LHCN-M2 (cell line): ENCODE measurements around the gene ACSL5. TPM values are rescaled to one million over a fixed set of nuclear protein-coding genes. Genes with fewer than 3 reads are reported as not detected.
"Not testable (repeated sequence)": the region's sequence is repeated elsewhere in the genome, so short reads cannot be mapped to it uniquely, and the experiment has no call there.

Experiments
- DNase-seq: peaks from one replicate; pipeline ENCODE4 v3.0.0-alpha.2; 2012; ENCODE audit warnings: low read depth
- total RNA-seq: library from RNA; depleted of rRNA; stranded (reverse); fragments of >200 nt; gene quantifications from 2 replicates; pipeline ENCODE4 v1.2.3, GENCODE V29; 2014; rRNA removed

ACSL5 gene
- total RNA-seq, 1 experiment from 2014 or later = 0.29 TPM

- peak; percentile 56 for DNase-seq
These were observed 87.3 kb downstream of the ACSL5 start for GRCh38 chr10:112461029-112461887.

GRCh38 chr10:112464074-112464473, 90.2 kb downstream of the ACSL5 start:
- DNase-seq = not testable (repeated sequence)

GRCh38 chr10:112465299-112465883, 91.5 kb downstream of the ACSL5 start:
- no peak for DNase-seq

- DNase-seq = no peak
These were observed 92.9 kb downstream of the ACSL5 start for GRCh38 chr10:112466802-112467201.

GRCh38 chr10:112467541-112468075, 93.7 kb downstream of the ACSL5 start:
- no peak for DNase-seq

GRCh38 chr10:112471878-112472487, 98.1 kb downstream of the ACSL5 start:
- peak; percentile 58 for DNase-seq

GRCh38 chr10:112475575-112476218, 101.8 kb downstream of the ACSL5 start:
- DNase-seq = peak; percentile 14

Other genes with a start within 250 kb of the ACSL5 start
- gene GPAM, start 190.4 kb upstream of the ACSL5 start, total RNA-seq = 10.6 and 11.5 TPM in 2 replicates
- gene TECTB, start 90.7 kb upstream of the ACSL5 start, total RNA-seq = not detected in 2 replicates
- gene ZDHHC6, start 72.8 kb downstream of the ACSL5 start, total RNA-seq = 35.4 and 39.6 TPM in 2 replicates
- gene VTI1A, start 73.1 kb downstream of the ACSL5 start, total RNA-seq = 29.7 and 39.0 TPM in 2 replicates